Activated naive CD4-positive, alpha-beta T cell treated with anti-CD3 and anti-CD28 coated beads, Interleukin-2, amount 50 U/mL, for 24 hours (primary cell): Measurements from ENCODE around the gene ARMH3.
"Not testable (repeated sequence)": the region's sequence is repeated elsewhere in the genome, so short reads cannot be mapped to it uniquely, and the experiment has no call there.

Source experiments
- H3K27ac Mint-ChIP-seq: one replicate; pipeline ENCODE4 v1.8.0; 2021; ENCODE audit warnings: mild to moderate bottlenecking, mixed read lengths
- H3K27me3 Mint-ChIP-seq: one replicate; pipeline ENCODE4 v1.8.0; 2021; ENCODE audit warnings: mixed read lengths
- H3K36me3 Mint-ChIP-seq: one replicate; pipeline ENCODE4 v1.8.0; 2021; ENCODE audit warnings: mixed read lengths
- H3K4me1 Mint-ChIP-seq: one replicate; pipeline ENCODE4 v1.8.0; 2021; ENCODE audit warnings: mixed read lengths
- H3K4me3 Mint-ChIP-seq: one replicate; pipeline ENCODE4 v1.8.0; 2021; ENCODE audit warnings: mild to moderate bottlenecking, mixed read lengths
- H3K9me3 Mint-ChIP-seq: one replicate; pipeline ENCODE4 v1.8.0; 2021; ENCODE audit warnings: mixed read lengths

Gene ARMH3

GRCh38 chr10:102010961-102011360, 45.0 kb downstream of the ARMH3 start:
- no peaks in the 10 kb centered on the region for H3K9me3 Mint-ChIP-seq
- peak overlapping the region; percentile 33 for H3K27ac Mint-ChIP-seq
- peaks cover 9% of the 10 kb centered on the region for H3K4me1 Mint-ChIP-seq
- no peak overlapping the region for H3K4me3 Mint-ChIP-seq
- H3K27me3 Mint-ChIP-seq, result no peaks in the 10 kb centered on the region
- H3K36me3 Mint-ChIP-seq, result peaks cover 7% of the 10 kb centered on the region

- Mint-ChIP-seq H3K36me3 (peaks cover 12% of the 10 kb centered on the region), H3K27me3 (no peaks in the 10 kb centered on the region), H3K27ac (no peak overlapping the region), H3K4me3 (no peak overlapping the region), H3K9me3 (no peaks in the 10 kb centered on the region), H3K4me1 (peaks cover 9% of the 10 kb centered on the region)
Observed at GRCh38 chr10:102009801-102010425, 46.1 kb downstream of the ARMH3 start.

GRCh38 chr10:102007796-102008195, 48.2 kb downstream of the ARMH3 start:
- H3K27ac Mint-ChIP-seq, result no peak overlapping the region
- no peaks in the 10 kb centered on the region for H3K9me3 Mint-ChIP-seq
- H3K4me3 Mint-ChIP-seq, result no peak overlapping the region
- H3K27me3 Mint-ChIP-seq, result no peaks in the 10 kb centered on the region
- H3K36me3 Mint-ChIP-seq, result peaks cover 15% of the 10 kb centered on the region
- H3K4me1 Mint-ChIP-seq, result peaks cover 13% of the 10 kb centered on the region

- not testable (repeated sequence) for H3K9me3 Mint-ChIP-seq, H3K27ac Mint-ChIP-seq, H3K27me3 Mint-ChIP-seq, H3K4me3 Mint-ChIP-seq
- peaks cover 18% of the 10 kb centered on the region for H3K4me1 Mint-ChIP-seq
- H3K36me3 Mint-ChIP-seq, result peaks cover 18% of the 10 kb centered on the region
Observed at GRCh38 chr10:102007031-102007430, 48.9 kb downstream of the ARMH3 start.

GRCh38 chr10:102004376-102004775, 51.6 kb downstream of the ARMH3 start:
- Mint-ChIP-seq H3K4me1 (peaks cover 24% of the 10 kb centered on the region), H3K27me3 (no peaks in the 10 kb centered on the region), H3K36me3 (peaks cover 25% of the 10 kb centered on the region), H3K4me3 (no peak overlapping the region), H3K27ac (no peak overlapping the region), H3K9me3 (no peaks in the 10 kb centered on the region)

- Mint-ChIP-seq H3K4me1 (peaks cover 24% of the 10 kb centered on the region), H3K27me3 (no peaks in the 10 kb centered on the region), H3K4me3 (no peak overlapping the region), H3K9me3 (no peaks in the 10 kb centered on the region), H3K27ac (no peak overlapping the region), H3K36me3 (peaks cover 27% of the 10 kb centered on the region)
Observed at GRCh38 chr10:102003541-102003940, 52.4 kb downstream of the ARMH3 start.

GRCh38 chr10:102001435-102002068, 54.4 kb downstream of the ARMH3 start:
- H3K9me3 Mint-ChIP-seq, result no peaks in the 10 kb centered on the region
- H3K27ac Mint-ChIP-seq, result peak overlapping the region; percentile 66
- peaks cover 26% of the 10 kb centered on the region for H3K36me3 Mint-ChIP-seq
- H3K4me3 Mint-ChIP-seq, result no peak overlapping the region
- peaks cover 24% of the 10 kb centered on the region for H3K4me1 Mint-ChIP-seq
- no peaks in the 10 kb centered on the region for H3K27me3 Mint-ChIP-seq

GRCh38 chr10:101997803-101998202, 58.2 kb downstream of the ARMH3 start:
- Mint-ChIP-seq H3K36me3 (peaks cover 17% of the 10 kb centered on the region), H3K4me1 (peaks cover 15% of the 10 kb centered on the region), H3K27ac (no peak overlapping the region), H3K4me3 (no peak overlapping the region), H3K27me3 (no peaks in the 10 kb centered on the region), H3K9me3 (no peaks in the 10 kb centered on the region)

GRCh38 chr10:101995451-101996063, 60.4 kb downstream of the ARMH3 start:
- H3K4me3 Mint-ChIP-seq, result no peak overlapping the region
- H3K27me3 Mint-ChIP-seq, result no peaks in the 10 kb centered on the region
- H3K27ac Mint-ChIP-seq, result no peak overlapping the region
- H3K4me1 Mint-ChIP-seq, result no peaks in the 10 kb centered on the region
- peaks cover 14% of the 10 kb centered on the region for H3K36me3 Mint-ChIP-seq
- no peaks in the 10 kb centered on the region for H3K9me3 Mint-ChIP-seq

GRCh38 chr10:101993651-101994200, 62.2 kb downstream of the ARMH3 start:
- Mint-ChIP-seq H3K27ac (no peak overlapping the region), H3K36me3 (peaks cover 20% of the 10 kb centered on the region), H3K4me3 (no peak overlapping the region), H3K27me3 (no peaks in the 10 kb centered on the region), H3K4me1 (no peaks in the 10 kb centered on the region), H3K9me3 (no peaks in the 10 kb centered on the region)

- Mint-ChIP-seq H3K4me3 (no peak overlapping the region), H3K36me3 (peaks cover 17% of the 10 kb centered on the region), H3K4me1 (no peaks in the 10 kb centered on the region), H3K27me3 (no peaks in the 10 kb centered on the region), H3K27ac (no peak overlapping the region), H3K9me3 (no peaks in the 10 kb centered on the region)
Observed at GRCh38 chr10:101993221-101993620, 62.8 kb downstream of the ARMH3 start.

GRCh38 chr10:101987136-101987535, 68.8 kb downstream of the ARMH3 start:
- Mint-ChIP-seq H3K27ac (peak overlapping the region; percentile 1), H3K36me3 (peaks cover 20% of the 10 kb centered on the region)

GRCh38 chr10:101986624-101986971, 69.4 kb downstream of the ARMH3 start:
- H3K27me3 Mint-ChIP-seq, result no peaks in the 10 kb centered on the region
- no peak overlapping the region for H3K4me3 Mint-ChIP-seq
- H3K27ac Mint-ChIP-seq, result no peak overlapping the region
- peaks cover 5% of the 10 kb centered on the region for H3K4me1 Mint-ChIP-seq
- peaks cover 16% of the 10 kb centered on the region for H3K36me3 Mint-ChIP-seq
- H3K9me3 Mint-ChIP-seq, result no peaks in the 10 kb centered on the region

More at GRCh38 chr10:101987136-101987535, 68.8 kb downstream of the ARMH3 start:
- Mint-ChIP-seq H3K4me3 (no peak overlapping the region), H3K4me1 (peaks cover 5% of the 10 kb centered on the region), H3K27me3 (no peaks in the 10 kb centered on the region), H3K9me3 (no peaks in the 10 kb centered on the region)

GRCh38 chr10:101980677-101981076, 75.3 kb downstream of the ARMH3 start:
- peaks cover 11% of the 10 kb centered on the region for H3K36me3 Mint-ChIP-seq
- not testable (repeated sequence) for H3K9me3 Mint-ChIP-seq, H3K27me3 Mint-ChIP-seq, H3K4me1 Mint-ChIP-seq, H3K4me3 Mint-ChIP-seq, H3K27ac Mint-ChIP-seq

- Mint-ChIP-seq H3K27ac (peak overlapping the region; percentile 76), H3K4me3 (peak overlapping the region; percentile 43), H3K4me1 (peaks cover 32% of the 10 kb centered on the region), H3K36me3 (peaks cover 16% of the 10 kb centered on the region), H3K9me3 (no peaks in the 10 kb centered on the region), H3K27me3 (no peaks in the 10 kb centered on the region)
Observed at GRCh38 chr10:101974091-101974971, 81.6 kb downstream of the ARMH3 start.
